H1 (cell line): ENCODE data around the gene PLEK. TPM values are rescaled to one million over a fixed set of nuclear protein-coding genes. Genes with fewer than 3 reads are reported as not detected.

Source experiments
- CTCF ChIA-PET: fragments of 300-600 bp; sonication (Branson Sonifier 250); formaldehyde crosslinking; loops from one replicate; lab custom pipeline; 2021; ENCODE audit not compliant: partially characterized antibody; lab: Charles Lee
- POLR2A ChIA-PET: fragments of 300-600 bp; sonication (Branson Sonifier 250); formaldehyde crosslinking; loops from one replicate; lab custom pipeline; 2021; ENCODE audit warnings: inconsistent platforms; ENCODE audit not compliant: partially characterized antibody; lab: Charles Lee
- DNase-seq, 2 experiments: peaks; one replicate each; pipeline versions ENCODE4 v3.0.0 to v3.0.0-alpha.2; 2010 to 2022; ENCODE audit warnings: low spot score in 2 of 2, low read depth in 1 of 2, mixed read lengths in 1 of 2
- FAIRE-seq: peaks from 2 replicates; lab custom pipeline; 2011; peaks lifted over from hg19 to GRCh38; lab: Jason Lieb, UNC
- H2AFZ ChIP-seq: 2 replicates; pipeline ENCODE4 v1.8.1; 2012; ENCODE audit warnings: low read length, inconsistent platforms
- H2AK5ac ChIP-seq: 2 replicates; pipeline ENCODE4 v1.6.1; 2013; ENCODE audit warnings: low read depth, low read length
- H2BK120ac ChIP-seq: replicated peaks from 2 replicates; pipeline ENCODE3; 2013; ENCODE audit warnings: low read depth, low read length, inconsistent platforms
- H2BK12ac ChIP-seq: 2 replicates; pipeline ENCODE4 v1.6.1; 2013; ENCODE audit warnings: low read depth, low read length
- H2BK15ac ChIP-seq: 2 replicates; pipeline ENCODE4 v1.6.1; 2013; ENCODE audit warnings: low read length
- H2BK20ac ChIP-seq: 2 replicates; pipeline ENCODE4 v1.6.1; 2013; ENCODE audit warnings: low read length
- H2BK5ac ChIP-seq: 2 replicates; pipeline ENCODE4 v1.6.1; 2013; ENCODE audit warnings: low read depth, low read length
- H3K14ac ChIP-seq: 2 replicates; pipeline ENCODE4 v1.6.1; 2013; ENCODE audit warnings: inconsistent platforms; ENCODE audit not compliant: insufficient read length
- H3K18ac ChIP-seq: 2 replicates; pipeline ENCODE4 v1.6.1; 2013; ENCODE audit warnings: low read length; ENCODE audit errors: extremely low read depth
- H3K23ac ChIP-seq: 2 replicates; pipeline ENCODE4 v1.6.1; 2013; ENCODE audit warnings: inconsistent platforms; ENCODE audit not compliant: insufficient read length
- H3K23me2 ChIP-seq: 2 replicates; pipeline ENCODE4 v1.6.1; 2013; ENCODE audit warnings: low read depth, low read length
- H3K27ac ChIP-seq: 2 replicates; pipeline ENCODE4 v1.6.1; 2011; ENCODE audit warnings: low read depth, low read length, inconsistent platforms
- H3K27me3 ChIP-seq, 4 experiments: replicated peaks in 1 of 4; 1 replicate in 1 of 4; 2 replicates in 3 of 4; pipeline versions ENCODE4 v1.6.1 to v1.8.1; 2011 to 2013; ENCODE audit warnings: low read length in 3 of 4, mild to moderate bottlenecking in 3 of 4, inconsistent platforms in 2 of 4, mixed read lengths in 2 of 4, moderate library complexity in 1 of 4; ENCODE audit not compliant: control insufficient read depth in 3 of 4, insufficient read depth in 3 of 4; ENCODE audit errors: extremely low read depth in 1 of 4
- H3K36me3 ChIP-seq, 4 experiments: 2 replicates each; pipeline versions ENCODE4 v1.6.1 to v1.8.1; 2011 to 2013; ENCODE audit warnings: mild to moderate bottlenecking in 4 of 4, low read length in 3 of 4, moderate library complexity in 2 of 4, control low read depth in 1 of 4, inconsistent platforms in 1 of 4; ENCODE audit not compliant: insufficient read depth in 4 of 4, control insufficient read depth in 2 of 4
- H3K4ac ChIP-seq: replicated peaks from 2 replicates; pipeline ENCODE3; 2013; ENCODE audit warnings: low read length, low read depth, mixed read lengths, inconsistent platforms; ENCODE audit not compliant: insufficient read length
- H3K4me1 ChIP-seq, 4 experiments: replicated peaks in 1 of 4; 1 replicate in 1 of 4; 2 replicates in 3 of 4; pipeline versions ENCODE4 v1.6.1 to v1.8.1; 2011 to 2013; ENCODE audit warnings: low read length in 3 of 4, inconsistent platforms in 2 of 4, mixed read lengths in 1 of 4; ENCODE audit not compliant: insufficient read depth in 4 of 4, control insufficient read depth in 3 of 4
- H3K4me2 ChIP-seq, 2 experiments: 2 replicates each; pipeline versions ENCODE4 v1.6.1 to v1.8.1; 2011 to 2013; ENCODE audit warnings: low read depth in 2 of 2, low read length in 2 of 2, control low read depth in 1 of 2, inconsistent platforms in 1 of 2, mild to moderate bottlenecking in 1 of 2; ENCODE audit not compliant: insufficient read depth in 1 of 2
- H3K4me3 ChIP-seq, 4 experiments: fragments of 200-600, 300-600 bp in 1 of 4; sonication (generic), shearing (Covaris generic), sonication (Bioruptor Twin) in 1 of 4; 2 replicates each; pipeline versions ENCODE4 v1.5.1 to v1.8.1; 2011 to 2016; ENCODE audit warnings: low read length in 4 of 4, low read depth in 3 of 4, control low read depth in 2 of 4, inconsistent platforms in 2 of 4, mild to moderate bottlenecking in 2 of 4, mixed read lengths in 1 of 4, moderate library complexity in 1 of 4; ENCODE audit not compliant: insufficient read depth in 2 of 4; ENCODE audit errors: extremely low read depth in 1 of 4
- H3K56ac ChIP-seq: replicated peaks from 2 replicates; pipeline ENCODE3; 2013; ENCODE audit warnings: low read depth, mild to moderate bottlenecking, mixed read lengths, low read length, inconsistent platforms; ENCODE audit not compliant: insufficient read length
- H3K79me1 ChIP-seq: 2 replicates; pipeline ENCODE4 v1.6.1; 2013; ENCODE audit warnings: low read depth, low read length, control low read depth
- H3K79me2 ChIP-seq, 2 experiments: 2 replicates each; pipeline versions ENCODE4 v1.6.1 to v1.8.1; 2012 to 2013; ENCODE audit warnings: low read length in 2 of 2, mild to moderate bottlenecking in 2 of 2, inconsistent platforms in 1 of 2; ENCODE audit not compliant: insufficient read depth in 2 of 2, control insufficient read depth in 1 of 2
- H3K9ac ChIP-seq, 4 experiments: replicated peaks in 1 of 4; 1 replicate in 1 of 4; 2 replicates in 3 of 4; pipeline versions ENCODE4 v1.6.1 to v1.8.1; 2011 to 2013; ENCODE audit warnings: low read depth in 3 of 4, low read length in 3 of 4, control low read depth in 2 of 4, mild to moderate bottlenecking in 2 of 4, moderate library complexity in 2 of 4, inconsistent platforms in 1 of 4; ENCODE audit errors: extremely low read depth in 1 of 4
- H3K9me3 ChIP-seq, 2 experiments: 2 replicates each; pipeline versions ENCODE4 v1.6.1 to v1.8.1; 2012 to 2013; ENCODE audit warnings: mild to moderate bottlenecking in 2 of 2, moderate library complexity in 2 of 2, control low read depth in 1 of 2, inconsistent platforms in 1 of 2, low read depth in 1 of 2, low read length in 1 of 2, mixed read lengths in 1 of 2; ENCODE audit not compliant: insufficient read depth in 2 of 2
- H4K20me1 ChIP-seq, 2 experiments: replicated peaks in 1 of 2; 2 replicates each; pipeline versions ENCODE3 to v1.8.1; 2011 to 2013; ENCODE audit warnings: inconsistent platforms in 2 of 2, low read length in 2 of 2, mild to moderate bottlenecking in 1 of 2; ENCODE audit not compliant: insufficient read depth in 2 of 2, control insufficient read depth in 1 of 2
- H4K5ac ChIP-seq: 2 replicates; pipeline ENCODE4 v1.6.1; 2013; ENCODE audit warnings: low read length, low read depth, mixed read lengths, inconsistent platforms; ENCODE audit not compliant: insufficient read length
- H4K8ac ChIP-seq: 2 replicates; pipeline ENCODE4 v1.8.0; 2013; ENCODE audit warnings: mild to moderate bottlenecking, moderate library complexity, low read length, inconsistent platforms; ENCODE audit not compliant: insufficient read depth; ENCODE audit errors: extremely low read depth
- H4K91ac ChIP-seq: replicated peaks from 2 replicates; pipeline ENCODE3; 2013; ENCODE audit warnings: low read length, mixed read lengths, inconsistent platforms; ENCODE audit not compliant: insufficient read length
- CTCF ChIP-seq, 3 experiments: IDR thresholded peaks; 1 replicate in 2 of 3; 2 replicates in 1 of 3; pipeline versions ENCODE4 v1.5.1 to v1.6.1; 2011; ENCODE audit warnings: low read length in 3 of 3, mild to moderate bottlenecking in 3 of 3, inconsistent platforms in 2 of 3, low read depth in 1 of 3, moderate library complexity in 1 of 3; ENCODE audit not compliant: insufficient read depth in 1 of 3; ENCODE audit errors: control extremely low read depth in 1 of 3
- GABPA ChIP-seq: IDR thresholded peaks from 2 replicates; pipeline ENCODE4 v1.6.1; 2011; ENCODE audit warnings: mild to moderate bottlenecking, low read length, moderate library complexity, borderline replicate concordance; ENCODE audit not compliant: insufficient read depth
- WGBS, 2 experiments: shearing (Covaris generic) in 1 of 2; methylation state at CpG; one replicate each; pipeline versions ENCODE4 v1.1.6 to v1.1.7; 2013 to 2015; ENCODE audit warnings: low lambda C conversion rate in 2 of 2, mixed read lengths in 2 of 2, inconsistent platforms in 1 of 2, low coverage in 1 of 2, missing lambda C conversion rate in 1 of 2; ENCODE audit not compliant: insufficient replicate concordance in 2 of 2, insufficient coverage in 1 of 2, insufficient read length in 1 of 2; ENCODE audit errors: extremely low coverage in 1 of 2, missing lambda C conversion rate in 1 of 2; 5-methylcytosine and 5-hydroxymethylcytosine counted together
- polyA plus RNA-seq, 7 experiments: library from polyadenylated mRNA; depleted of rRNA in 3 of 7; stranded (reverse) in 5 of 7; unstranded in 2 of 7; fragments of >200 nt in 5 of 7; fragments of 200-250 nt in 2 of 7; gene quantifications; 1 replicate in 5 of 7; 2 replicates in 1 of 7; 4 replicates in 1 of 7; pipeline versions ENCODE4 v1.2.1 to v1.2.3, GENCODE V29; 2011 to 2013; ENCODE audit warnings: missing spikeins in 2 of 7, mixed read lengths in 2 of 7
- total RNA-seq: library from RNA; stranded (reverse); fragmentation: NEBNext Ultra II Directional; extraction: Animal tissue kit (Norgen Biotek cat#: 25700); gene quantifications from 2 replicates; pipeline ENCODE4 v1.2.1, GENCODE V29; 2021

PLEK gene
- total and polyA plus RNA-seq, 2 of the 8 experiments (the other 6 are each of a cell fraction or from before 2014, with no cell fraction given): not detected

- Histone ChIP-seq H3K23ac (no peak overlapping the region), H2AK5ac (no peak overlapping the region), H4K5ac (no peak overlapping the region), H2BK12ac (no peak overlapping the region), H2BK5ac (no peak overlapping the region), H4K20me1 (no peaks in the 10 kb centered on the region), H3K36me3 (no peaks in the 10 kb centered on the region), H4K8ac (no peak overlapping the region), H3K23me2 (no peaks in the 10 kb centered on the region), H3K79me2 (no peaks in the 10 kb centered on the region), H2BK15ac (no peak overlapping the region), H3K9ac (no peak overlapping the region), H2BK120ac (no peak overlapping the region), H3K14ac (no peak overlapping the region), H2AFZ (no peak overlapping the region), H3K4me3 (no peak overlapping the region), H3K18ac (no peak overlapping the region), H3K4ac (no peak overlapping the region), H3K27me3 (peaks cover 0 to 7% (median 3%) of the 10 kb centered on the region in 4 experiments; a peak in 3 of 7 replicates), H3K79me1 (no peaks in the 10 kb centered on the region), H2BK20ac (no peak overlapping the region), H3K27ac (no peak overlapping the region), H3K4me1 (no peaks in the 10 kb centered on the region; a peak in 1 of 7 replicates), H3K56ac (no peak overlapping the region), H4K91ac (no peak overlapping the region), H3K4me2 (no peak overlapping the region), H3K9me3 (no peaks in the 10 kb centered on the region)
- 78% methylated on average over 3 of the region's 3 CpGs; no CpG with 5 or more reads in 1 of the 2 experiments for WGBS, 2 experiments
- DNase-seq: no peak
- ChIA-PET POLR2A (interaction anchor here (1.2 kb wide), 1 partner anchor 40 kb away, joined by 3 read pairs; the partner anchor contains the start of gene CNRIP1), CTCF (interaction anchor here (0.6 to 3.2 kb wide), 15 partner anchors 9 to 267 kb away, joined by 3 to 36 read pairs (median 3); partner anchors contain the start of gene CNRIP1)
- TF ChIP-seq CTCF (IDR thresholded peaks at IDR 0.05; ENCODE audit: control extremely low read depth in 1 of 3, insufficient read depth in 1 of 3, low read depth in 1 of 3, low read length in 3 of 3): peak in 1 of 3 experiments; percentile 11; a peak in 1 of 4 replicates
- no peak for TF ChIP-seq GABPA
- FAIRE-seq: no peak
These were observed 5.2 kb upstream of the PLEK start for GRCh38 chr2:68359889-68360288.
